Smooth muscle cell (in vitro differentiated cells): ENCODE measurements around the gene COL1A1. TPM values are rescaled to one million over a fixed set of nuclear protein-coding genes. Genes with fewer than 3 reads are reported as not detected.

Experiments used
- DNase-seq: peaks from one replicate; lab custom pipeline; 2025; ENCODE audit not compliant: unreplicated experiment; lab: John Stamatoyannopoulos, UW
- H2AFZ ChIP-seq: fragments of 200-600 bp; sonication (generic); 2 replicates; pipeline ENCODE4 v1.6.0; 2016; ENCODE audit warnings: antibody characterized with exemption, low read depth, mild to moderate bottlenecking
- H3F3A ChIP-seq: fragments of 200-600 bp; sonication (generic); 2 replicates; pipeline ENCODE4 v1.6.0; 2017; ENCODE audit warnings: antibody characterized with exemption, low read depth
- H3K27ac ChIP-seq: fragments of 200-600 bp; sonication (generic); 2 replicates; pipeline ENCODE4 v1.5.1; 2016; ENCODE audit warnings: low read depth, mild to moderate bottlenecking
- H3K27me3 ChIP-seq: fragments of 200-600 bp; sonication (generic); 2 replicates; pipeline ENCODE4 v1.6.1; 2016; ENCODE audit warnings: low read depth, mild to moderate bottlenecking
- H3K36me3 ChIP-seq: fragments of 200-600 bp; sonication (generic); 2 replicates; pipeline ENCODE4 v1.5.1; 2016; ENCODE audit warnings: low read depth
- H3K4me1 ChIP-seq: fragments of 200-600 bp; sonication (generic); 2 replicates; pipeline ENCODE4 v1.5.1; 2016; ENCODE audit warnings: low read depth
- H3K4me2 ChIP-seq: fragments of 200-600 bp; sonication (generic); 2 replicates; pipeline ENCODE4 v1.6.0; 2016; ENCODE audit warnings: mild to moderate bottlenecking
- H3K4me3 ChIP-seq: fragments of 200-600 bp; sonication (generic); 2 replicates; pipeline ENCODE4 v1.5.1; 2016; ENCODE audit warnings: mild to moderate bottlenecking
- H3K79me2 ChIP-seq: fragments of 200-600 bp; sonication (generic); 2 replicates; pipeline ENCODE4 v1.6.0; 2016; ENCODE audit warnings: low read depth, mild to moderate bottlenecking
- H3K9ac ChIP-seq: fragments of 200-600 bp; sonication (generic); 2 replicates; pipeline ENCODE4 v1.6.0; 2016; ENCODE audit warnings: low read depth
- H3K9me3 ChIP-seq: fragments of 200-600 bp; sonication (generic); replicated peaks from 2 replicates; pipeline ENCODE4 v1.5.1; 2016; ENCODE audit warnings: low read depth
- H4K20me1 ChIP-seq: fragments of 200-600 bp; sonication (generic); 2 replicates; pipeline ENCODE4 v1.6.0; 2016; ENCODE audit warnings: low read depth
- CTCF ChIP-seq: fragments of 200-600 bp; sonication (generic); IDR thresholded peaks from 2 replicates; pipeline ENCODE4 v1.5.1; 2017; ENCODE audit warnings: borderline replicate concordance, mild to moderate bottlenecking, antibody characterized with exemption; ENCODE audit not compliant: insufficient read depth, poor library complexity, severe bottlenecking
- WGBS: methylation state at CpG from one replicate; pipeline ENCODE4 v1.1.7; 2016; ENCODE audit warnings: low lambda C conversion rate; 5-methylcytosine and 5-hydroxymethylcytosine counted together
- polyA plus RNA-seq: library from polyadenylated mRNA; unstranded; fragments of >200 nt; fragmentation: Nextera tagmentation; extraction: Ambion mirVana; gene quantifications from 2 replicates; pipeline ENCODE4 v1.2.1, GENCODE V29; 2016
- total RNA-seq: library from RNA; depleted of rRNA; stranded (reverse); fragments of >200 nt; gene quantifications from 2 replicates; pipeline ENCODE4 v1.2.3, GENCODE V29; 2014

Gene COL1A1
- total and polyA plus RNA-seq, 2 experiments from 2014 or later: 4,141 to 25,649 TPM

GRCh38 chr17:50149091-50149416 lies 52.4 kb downstream of the COL1A1 start:
- Histone ChIP-seq H3K4me1 (peaks cover 30% of the 10 kb centered on the region), H3K27ac (peak overlapping the region; percentile 26), H3K4me3 (peak overlapping the region; percentile 99), H3K9ac (peak overlapping the region; percentile 78), H3F3A (peaks cover 4% of the 10 kb centered on the region), H3K79me2 (peaks cover 64% of the 10 kb centered on the region), H4K20me1 (peaks cover 59% of the 10 kb centered on the region), H3K27me3 (no peaks in the 10 kb centered on the region), H3K4me2 (peak overlapping the region; percentile 98), H2AFZ (no peak overlapping the region), H3K36me3 (no peaks in the 10 kb centered on the region), H3K9me3 (no peaks in the 10 kb centered on the region)
- no peak for TF ChIP-seq CTCF
- no peak for DNase-seq
- under 1% methylated on average over 20 of the region's 30 CpGs for WGBS

GRCh38 chr17:50148226-50149090 lies 53.0 kb downstream of the COL1A1 start:
- no peak for DNase-seq
- H3K27ac ChIP-seq: peak overlapping the region; percentile 23
- H3K27me3 ChIP-seq: no peaks in the 10 kb centered on the region
- H3K9ac ChIP-seq: peak overlapping the region; percentile 78
- WGBS: 10% methylated on average over 21 of the region's 25 CpGs
- H2AFZ ChIP-seq: no peak overlapping the region
- H3K4me1 ChIP-seq: peaks cover 30% of the 10 kb centered on the region
- H3K4me3 ChIP-seq: peak overlapping the region; percentile 99
- H3K79me2 ChIP-seq: peaks cover 68% of the 10 kb centered on the region
- TF ChIP-seq CTCF: peak; percentile 44
- H3K9me3 ChIP-seq: no peaks in the 10 kb centered on the region
- H3F3A ChIP-seq: peaks cover 4% of the 10 kb centered on the region
- H3K4me2 ChIP-seq: peak overlapping the region; percentile 98
- no peaks in the 10 kb centered on the region for H3K36me3 ChIP-seq
- H4K20me1 ChIP-seq: peaks cover 64% of the 10 kb centered on the region

- peak overlapping the region; percentile 23 for H3K27ac ChIP-seq
- H3K4me1 ChIP-seq: peaks cover 30% of the 10 kb centered on the region
- WGBS: 37% methylated on average over 4 of the region's 5 CpGs
- no peaks in the 10 kb centered on the region for H3K9me3 ChIP-seq
- no peak for DNase-seq
- H3K4me3 ChIP-seq: peak overlapping the region; percentile 99
- peaks cover 71% of the 10 kb centered on the region for H4K20me1 ChIP-seq
- no peaks in the 10 kb centered on the region for H3K27me3 ChIP-seq
- peaks cover 4% of the 10 kb centered on the region for H3F3A ChIP-seq
- TF ChIP-seq CTCF: no peak
- no peak overlapping the region for H2AFZ ChIP-seq
- H3K9ac ChIP-seq: peak overlapping the region; percentile 78
- H3K36me3 ChIP-seq: no peaks in the 10 kb centered on the region
- peaks cover 68% of the 10 kb centered on the region for H3K79me2 ChIP-seq
- peak overlapping the region; percentile 98 for H3K4me2 ChIP-seq
Measured at GRCh38 chr17:50147841-50148225, 53.6 kb downstream of the COL1A1 start.
